HG03103 (cell line): ENCODE results near the gene NT5DC3.
"Not testable (repeated sequence)": the region's sequence is repeated elsewhere in the genome, so short reads cannot be mapped to it uniquely, and the experiment has no call there.

Source experiments
- ATAC-seq: cut with Tn5 transposase; IDR thresholded peaks from one replicate; pipeline ENCODE4 v1.9.1; 2021; ENCODE audit warnings: low read depth; ENCODE audit not compliant: unreplicated experiment

The NT5DC3 gene

GRCh38 chr12:103811791-103812190 is 29.2 kb downstream of the NT5DC3 start:
- no peak for ATAC-seq

- no peak for ATAC-seq
These were observed 30.9 kb downstream of the NT5DC3 start for GRCh38 chr12:103810111-103810510.

GRCh38 chr12:103809639-103810038 is 31.4 kb downstream of the NT5DC3 start:
- ATAC-seq: not testable (repeated sequence)

GRCh38 chr12:103809154-103809553 is 31.9 kb downstream of the NT5DC3 start:
- no peak for ATAC-seq

- ATAC-seq: no peak
These were observed 32.7 kb downstream of the NT5DC3 start for GRCh38 chr12:103808239-103808880.

- no peak for ATAC-seq
These were observed 33.3 kb downstream of the NT5DC3 start for GRCh38 chr12:103807561-103808238.

- ATAC-seq: no peak
These were observed 34.2 kb downstream of the NT5DC3 start for GRCh38 chr12:103806803-103807202.

GRCh38 chr12:103805655-103806360 is 35.2 kb downstream of the NT5DC3 start:
- no peak for ATAC-seq

GRCh38 chr12:103803847-103804246 is 37.2 kb downstream of the NT5DC3 start:
- no peak for ATAC-seq

GRCh38 chr12:103802586-103802886 is 38.5 kb downstream of the NT5DC3 start:
- ATAC-seq: no peak

- ATAC-seq: no peak
These were observed 39.1 kb downstream of the NT5DC3 start for GRCh38 chr12:103801709-103802585.

- no peak for ATAC-seq
These were observed 40.9 kb downstream of the NT5DC3 start for GRCh38 chr12:103799857-103800771.

- ATAC-seq: no peak
These were observed 41.6 kb downstream of the NT5DC3 start for GRCh38 chr12:103799504-103799856.

GRCh38 chr12:103798586-103798985 is 42.4 kb downstream of the NT5DC3 start:
- ATAC-seq: no peak

- no peak for ATAC-seq
These were observed 46.5 kb downstream of the NT5DC3 start for GRCh38 chr12:103794309-103795213.

GRCh38 chr12:103793512-103794045 is 47.5 kb downstream of the NT5DC3 start:
- ATAC-seq: no peak

GRCh38 chr12:103793046-103793445 is 48.0 kb downstream of the NT5DC3 start:
- no peak for ATAC-seq

GRCh38 chr12:103791350-103791920 is 49.6 kb downstream of the NT5DC3 start:
- ATAC-seq: no peak
